ENCODE results near the gene KRT75.

DNA sequence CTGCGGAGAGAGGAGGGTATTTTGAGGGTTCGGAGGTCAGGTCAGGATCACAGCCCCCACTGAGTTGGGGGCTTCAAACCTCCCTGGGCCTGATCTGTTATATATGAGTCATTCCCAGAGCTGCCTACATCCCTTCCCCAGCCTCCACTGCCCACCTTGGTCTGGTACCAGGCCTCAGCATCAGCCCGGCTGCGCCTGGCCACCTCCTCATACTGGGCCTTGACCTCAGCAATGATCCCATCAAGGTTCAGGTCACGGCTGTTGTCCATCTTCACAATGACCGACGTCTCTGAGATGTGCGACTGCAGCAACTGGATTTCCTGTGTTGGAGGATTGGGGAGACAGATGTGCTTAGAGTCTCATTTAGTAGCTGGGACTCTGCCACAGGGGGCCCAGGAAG is 53.0 kb downstream of the KRT75 start:
- TF ChIP-seq EZH2phosphoT487 (IDR thresholded peaks at IDR 0.05): no peak
- TF ChIP-seq, protein P1, sequence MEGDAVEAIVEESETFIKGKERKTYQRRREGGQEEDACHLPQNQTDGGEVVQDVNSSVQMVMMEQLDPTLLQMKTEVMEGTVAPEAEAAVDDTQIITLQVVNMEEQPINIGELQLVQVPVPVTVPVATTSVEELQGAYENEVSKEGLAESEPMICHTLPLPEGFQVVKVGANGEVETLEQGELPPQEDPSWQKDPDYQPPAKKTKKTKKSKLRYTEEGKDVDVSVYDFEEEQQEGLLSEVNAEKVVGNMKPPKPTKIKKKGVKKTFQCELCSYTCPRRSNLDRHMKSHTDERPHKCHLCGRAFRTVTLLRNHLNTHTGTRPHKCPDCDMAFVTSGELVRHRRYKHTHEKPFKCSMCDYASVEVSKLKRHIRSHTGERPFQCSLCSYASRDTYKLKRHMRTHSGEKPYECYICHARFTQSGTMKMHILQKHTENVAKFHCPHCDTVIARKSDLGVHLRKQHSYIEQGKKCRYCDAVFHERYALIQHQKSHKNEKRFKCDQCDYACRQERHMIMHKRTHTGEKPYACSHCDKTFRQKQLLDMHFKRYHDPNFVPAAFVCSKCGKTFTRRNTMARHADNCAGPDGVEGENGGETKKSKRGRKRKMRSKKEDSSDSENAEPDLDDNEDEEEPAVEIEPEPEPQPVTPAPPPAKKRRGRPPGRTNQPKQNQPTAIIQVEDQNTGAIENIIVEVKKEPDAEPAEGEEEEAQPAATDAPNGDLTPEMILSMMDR (IDR thresholded peaks at IDR 0.05): no peak
- TF ChIP-seq EZH2 (IDR thresholded peaks at IDR 0.05): no peak

All from neural progenitor cell (in vitro differentiated cells).